Dedifferentiated amniotic fluid mesenchymal stem cell (primary cell): ENCODE data around the gene LHX1.

Experiments
- DNase-seq: peaks from one replicate; pipeline ENCODE4 v3.0.0-alpha.2; 2016; ENCODE audit errors: extremely low spot score

The LHX1 gene

DNA sequence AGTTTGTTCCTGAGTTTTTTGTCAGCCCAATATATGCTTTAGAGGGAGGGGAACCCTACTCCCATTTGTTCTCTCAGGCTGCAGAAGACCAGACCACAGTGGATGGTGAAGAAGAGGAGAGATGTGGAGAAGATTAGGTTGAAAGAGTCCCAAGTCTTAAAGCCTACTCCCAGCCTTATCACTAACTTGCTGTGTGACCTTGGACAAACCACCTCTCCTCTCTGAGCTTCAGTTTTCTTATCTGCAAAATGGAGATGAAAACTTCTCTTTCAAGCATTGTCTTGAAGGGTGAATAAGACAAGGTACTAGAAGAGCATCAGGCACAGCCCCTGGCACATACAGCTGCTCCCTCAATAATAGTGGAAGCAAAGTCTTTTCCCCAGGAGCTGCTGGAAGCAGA, 15.1 kb upstream of the LHX1 start:
- DNase-seq, result no peak

DNA sequence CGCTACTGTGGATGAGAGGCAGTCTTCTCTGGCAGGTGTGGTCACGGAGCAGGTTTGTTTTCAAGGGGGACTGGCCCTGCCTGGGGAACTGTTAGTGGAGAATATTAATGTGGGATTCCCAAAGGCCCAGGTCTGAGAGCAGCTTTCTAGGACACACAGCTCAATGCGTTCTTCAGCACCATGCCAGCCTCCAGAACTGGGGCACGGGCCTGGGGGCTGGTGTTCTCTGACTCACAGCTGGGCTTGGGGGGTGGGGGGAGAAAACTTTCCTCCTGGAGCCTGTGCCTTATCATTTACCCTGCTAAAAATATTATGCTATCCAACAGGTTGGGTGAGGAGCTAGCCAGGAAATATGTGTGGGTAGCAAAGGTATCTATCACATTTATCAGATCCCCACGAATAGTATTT, 13.5 kb upstream of the LHX1 start:
- no peak for DNase-seq

DNA sequence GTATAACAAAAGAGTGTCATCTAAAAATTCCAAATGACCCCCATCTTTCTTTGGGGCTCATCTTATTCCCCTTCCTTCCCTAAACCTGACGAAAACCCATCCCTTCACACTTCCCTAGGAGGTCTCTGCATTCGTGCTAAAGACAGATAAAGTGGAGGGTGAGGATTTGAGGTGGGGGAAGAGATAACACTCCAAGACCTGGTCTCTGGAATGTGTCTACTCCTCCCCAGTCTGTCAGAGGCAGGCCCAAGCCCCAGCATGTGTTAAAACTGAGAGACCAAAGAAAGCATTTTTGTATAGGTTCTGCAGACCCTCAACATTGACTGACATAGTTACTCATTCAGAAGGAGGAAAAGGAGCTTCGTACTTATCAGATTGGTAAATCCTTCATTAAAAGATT, 11.0 kb upstream of the LHX1 start:
- no peak for DNase-seq

DNA sequence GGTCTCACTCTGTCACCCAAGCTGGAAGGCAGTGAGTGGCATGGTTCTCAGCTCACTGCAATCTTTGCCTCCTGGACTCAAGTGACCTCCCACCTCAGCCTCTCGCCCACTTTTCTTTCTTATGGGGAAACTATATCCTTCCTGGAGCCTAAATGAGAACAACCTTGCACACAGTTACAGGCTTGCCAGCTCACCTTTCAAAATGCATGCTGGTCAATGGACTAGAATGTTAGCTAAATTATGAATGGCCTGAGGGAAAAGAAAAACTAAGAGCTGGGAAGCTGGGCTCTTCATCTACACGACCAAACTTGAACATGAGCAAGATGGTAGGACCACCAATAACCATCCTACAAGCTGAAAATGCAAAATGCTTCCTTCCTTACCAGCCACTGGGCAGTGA, 10.6 kb upstream of the LHX1 start:
- DNase-seq, result no peak

DNA sequence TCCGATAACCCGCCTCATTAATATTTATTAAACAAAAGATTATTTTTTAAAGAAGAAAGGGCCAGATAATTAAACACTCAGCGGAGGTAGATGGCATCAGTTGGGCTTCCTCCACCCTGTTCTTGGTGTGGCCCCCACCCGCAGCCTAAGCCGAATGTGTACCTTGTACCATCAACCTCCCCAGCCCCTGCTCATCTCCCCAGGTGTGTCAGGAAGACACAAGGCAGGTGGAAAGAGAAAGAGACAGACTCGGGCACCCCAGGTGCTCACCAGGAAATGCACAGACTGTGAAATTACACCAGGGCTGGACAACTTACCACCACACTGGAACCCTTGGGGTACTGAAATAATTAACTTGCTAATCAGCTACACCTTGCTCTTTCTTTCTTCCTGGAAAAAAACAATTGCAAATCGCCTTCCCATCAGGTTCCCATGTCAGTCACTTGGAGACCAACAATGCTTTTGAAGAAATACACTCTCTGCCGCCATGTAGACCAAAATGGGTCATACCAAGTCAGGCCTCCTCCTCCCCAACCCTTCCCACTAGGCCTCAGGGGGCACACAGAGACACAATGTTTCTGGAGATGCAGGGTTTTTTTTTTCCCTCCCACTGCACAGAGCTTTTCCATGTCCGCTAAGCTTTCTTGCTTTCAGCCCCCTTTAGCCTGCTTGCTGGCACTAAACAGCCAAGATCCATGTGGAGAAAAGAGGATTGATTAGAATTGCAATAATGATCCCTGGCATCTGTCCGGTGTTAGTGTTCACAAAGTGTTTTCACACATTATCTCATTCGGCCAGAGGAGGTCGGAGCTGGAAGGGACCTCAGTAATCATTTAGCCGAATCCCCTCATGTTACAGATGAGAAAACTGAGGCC, 8.6 kb upstream of the LHX1 start:
- no peak for DNase-seq

DNA sequence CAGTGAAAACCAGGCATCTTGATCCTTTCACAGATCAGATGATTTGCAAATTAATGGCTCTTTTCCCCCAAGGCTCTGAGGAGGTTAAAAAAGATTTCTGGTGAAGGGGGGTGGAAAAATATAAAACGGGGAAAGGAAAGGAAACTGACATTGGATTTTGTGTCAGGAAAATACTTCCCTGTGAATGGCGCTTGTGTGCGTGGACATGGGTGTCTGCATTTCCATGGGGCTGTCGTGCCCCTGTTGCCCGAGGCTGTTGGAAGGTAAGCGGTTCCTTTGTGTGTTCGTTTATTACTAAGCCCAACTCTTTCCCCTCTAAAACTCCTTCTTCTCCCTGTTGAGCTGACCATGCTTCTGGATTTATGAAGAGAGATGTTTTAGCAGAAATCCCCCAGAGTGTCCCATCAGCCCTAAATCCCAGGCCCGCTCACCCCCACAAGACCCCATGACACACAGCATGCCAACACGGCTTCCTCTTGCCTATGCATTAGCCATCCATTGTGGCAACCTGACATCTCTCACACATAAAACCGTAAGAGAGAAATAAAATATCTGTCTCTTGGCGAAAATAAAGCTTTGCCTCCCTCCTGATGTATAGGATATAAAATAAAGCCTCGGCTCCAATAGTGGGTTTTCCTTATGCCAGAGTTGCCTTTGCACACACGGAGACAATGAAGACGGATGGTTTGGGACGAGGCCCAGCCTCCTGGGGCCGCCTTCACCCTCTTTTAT, 7.3 kb upstream of the LHX1 start:
- DNase-seq, result no peak

DNA sequence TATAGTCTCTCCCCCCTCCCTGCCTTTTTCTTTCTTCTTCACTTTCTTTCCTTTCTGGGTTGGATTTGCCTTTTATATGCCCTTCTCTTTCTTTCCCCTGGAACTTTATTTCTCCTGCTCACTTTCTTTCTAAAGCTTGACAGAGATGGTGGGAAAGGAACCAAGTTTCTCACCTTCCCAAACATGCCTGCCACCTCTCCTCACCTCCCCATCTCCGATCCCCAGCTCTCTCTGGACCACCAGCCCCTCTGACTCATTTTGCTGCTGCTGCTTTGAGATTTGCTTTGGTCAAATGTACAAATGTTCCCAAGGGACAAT, 6.7 kb upstream of the LHX1 start:
- no peak for DNase-seq

DNA sequence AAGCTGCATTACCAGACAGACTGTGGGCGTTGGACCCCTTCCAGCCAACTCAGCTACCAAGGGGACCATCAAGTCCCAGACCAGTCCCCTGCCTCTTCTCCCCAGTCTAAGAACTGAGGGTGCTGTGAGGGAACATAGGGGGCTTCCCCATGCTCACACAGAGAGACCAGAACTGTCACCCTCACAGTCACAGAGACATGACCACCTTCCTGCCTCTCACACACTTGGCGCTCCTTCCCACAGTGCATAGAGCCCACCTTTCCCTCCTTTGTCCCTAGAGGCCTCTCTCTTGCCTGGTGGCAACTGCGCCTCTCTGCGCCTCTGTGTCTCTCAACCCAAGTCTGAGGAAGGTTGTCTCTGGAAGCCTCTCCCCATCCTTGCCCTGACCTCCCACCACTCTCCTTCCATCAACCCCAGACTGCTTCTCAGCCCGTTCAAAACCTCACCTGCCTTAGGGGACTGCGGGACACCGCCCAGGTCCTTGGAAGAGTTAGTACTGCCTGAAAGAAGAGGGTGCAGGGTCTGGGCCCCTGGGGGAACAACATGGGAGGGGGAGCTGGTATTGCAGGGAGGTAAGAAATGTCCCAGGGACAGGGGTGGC, 6.1 kb upstream of the LHX1 start:
- DNase-seq, result no peak

DNA sequence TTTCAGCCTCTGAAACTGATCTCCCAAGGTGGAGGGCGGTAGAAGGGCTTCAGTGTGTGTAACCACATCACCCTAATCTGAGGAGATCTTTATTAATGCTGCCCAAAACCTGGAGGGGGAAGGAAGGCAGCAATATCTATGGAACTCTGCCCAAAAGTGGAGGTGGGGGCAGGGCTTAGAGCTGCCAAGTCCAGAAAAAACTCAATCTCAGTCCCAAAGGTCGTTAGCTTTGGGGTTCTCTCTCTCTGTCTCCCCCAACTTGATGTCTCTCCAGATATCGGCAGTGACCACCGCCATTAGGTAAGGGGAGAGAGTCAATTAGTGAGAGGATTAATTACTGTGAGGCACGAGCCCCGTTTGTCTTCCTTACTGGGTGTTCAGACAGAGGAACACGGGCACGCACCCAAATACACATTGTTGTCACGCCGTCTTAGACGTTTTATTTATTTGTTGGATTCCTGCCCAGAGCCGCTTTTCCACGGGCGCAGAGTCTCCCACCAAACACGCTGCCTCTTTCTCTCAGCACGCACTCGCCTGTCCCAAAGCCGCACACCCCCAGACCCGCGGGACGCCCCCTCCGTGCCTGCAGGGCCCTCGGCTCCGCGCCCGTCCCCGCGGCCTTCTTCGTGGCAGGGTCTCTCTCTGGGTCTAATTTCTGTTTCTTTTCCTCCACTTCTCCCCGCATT, 5.4 kb upstream of the LHX1 start:
- no peak for DNase-seq

DNA sequence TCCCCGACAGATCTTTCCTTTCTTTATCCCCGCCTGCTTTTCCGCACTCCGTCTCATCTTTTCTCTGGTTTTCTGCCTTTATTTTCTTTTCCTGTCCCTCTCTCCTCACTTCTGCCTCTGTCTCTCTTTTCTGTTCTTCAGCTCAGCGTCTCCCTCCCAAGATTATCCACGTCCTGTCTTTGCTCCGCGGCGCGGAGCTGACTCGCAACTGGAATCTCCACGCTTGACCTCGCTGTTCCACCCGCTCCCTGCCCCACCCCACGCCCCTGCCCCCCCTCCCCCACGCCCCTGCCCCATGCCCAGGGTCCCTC, 4.9 kb upstream of the LHX1 start:
- no peak for DNase-seq

DNA sequence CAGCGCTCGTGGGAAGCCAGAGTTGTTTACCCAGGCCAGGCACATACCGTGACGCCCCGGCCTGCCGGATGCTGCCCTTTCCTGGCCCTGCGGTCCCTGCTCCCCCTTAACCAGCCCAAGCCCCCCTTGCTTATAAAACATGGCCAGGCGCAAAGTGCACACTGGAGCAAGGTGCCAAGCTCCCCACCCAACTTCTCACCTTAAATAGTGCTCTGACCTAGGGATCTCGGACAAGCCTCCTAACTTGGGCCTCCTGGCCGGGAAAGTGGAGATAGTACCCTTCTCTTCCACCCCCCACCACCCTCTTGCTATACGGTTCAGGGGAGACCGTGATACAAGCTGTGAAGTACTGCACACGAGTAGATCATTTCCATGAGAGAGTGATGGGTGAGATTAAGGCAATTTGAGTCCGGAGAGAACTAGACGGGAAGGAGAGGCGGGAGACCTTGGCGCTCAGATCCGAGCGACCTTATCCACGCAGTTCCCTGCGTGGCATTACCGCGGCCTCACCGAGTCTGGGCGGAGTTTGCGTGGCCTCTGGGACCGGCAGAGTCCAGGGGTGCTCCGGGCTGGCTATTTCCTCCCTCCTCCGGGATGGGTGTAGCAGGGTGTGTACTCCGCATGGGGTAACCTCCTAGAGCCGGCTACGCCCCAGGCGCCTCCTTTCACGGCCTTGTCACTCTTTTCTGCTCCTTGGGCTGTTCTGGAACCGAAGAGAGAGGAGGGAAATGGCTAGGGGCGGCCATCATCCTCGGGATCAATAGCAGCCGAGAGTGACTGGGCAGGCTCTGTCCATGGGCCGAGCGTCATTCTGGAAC, 4.4 kb upstream of the LHX1 start:
- DNase-seq, result no peak

DNA sequence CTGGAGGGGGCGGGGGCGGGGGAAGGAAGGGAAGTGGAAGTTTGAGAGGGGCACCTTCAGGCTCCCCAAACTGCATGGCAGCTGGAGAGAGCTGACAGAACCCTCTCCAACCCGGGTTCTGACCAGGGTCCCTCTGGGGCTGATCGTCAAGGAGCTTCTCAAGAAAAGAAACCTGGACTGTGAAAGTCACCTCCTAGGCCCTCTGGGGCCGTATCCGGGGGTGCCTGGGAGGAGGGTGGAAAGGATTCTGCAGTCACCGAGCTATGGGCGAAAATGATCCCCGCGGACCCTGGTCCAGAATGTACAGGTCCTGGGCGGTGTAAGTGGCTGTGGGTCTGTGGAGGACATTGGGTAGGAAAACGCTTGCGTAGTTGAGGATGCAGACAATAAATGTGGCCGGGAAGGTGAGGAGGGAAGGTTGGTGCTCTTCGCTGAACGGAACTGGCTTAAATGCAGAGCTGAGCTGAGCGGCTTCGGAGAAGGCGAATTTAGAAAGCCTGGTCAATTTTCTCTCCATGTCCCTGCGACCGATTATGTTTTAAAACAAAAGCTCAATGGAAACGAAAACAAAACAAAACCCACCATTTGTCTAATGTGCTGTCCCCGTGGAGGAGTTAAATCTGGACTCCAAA, 3.6 kb upstream of the LHX1 start:
- DNase-seq, result no peak

DNA sequence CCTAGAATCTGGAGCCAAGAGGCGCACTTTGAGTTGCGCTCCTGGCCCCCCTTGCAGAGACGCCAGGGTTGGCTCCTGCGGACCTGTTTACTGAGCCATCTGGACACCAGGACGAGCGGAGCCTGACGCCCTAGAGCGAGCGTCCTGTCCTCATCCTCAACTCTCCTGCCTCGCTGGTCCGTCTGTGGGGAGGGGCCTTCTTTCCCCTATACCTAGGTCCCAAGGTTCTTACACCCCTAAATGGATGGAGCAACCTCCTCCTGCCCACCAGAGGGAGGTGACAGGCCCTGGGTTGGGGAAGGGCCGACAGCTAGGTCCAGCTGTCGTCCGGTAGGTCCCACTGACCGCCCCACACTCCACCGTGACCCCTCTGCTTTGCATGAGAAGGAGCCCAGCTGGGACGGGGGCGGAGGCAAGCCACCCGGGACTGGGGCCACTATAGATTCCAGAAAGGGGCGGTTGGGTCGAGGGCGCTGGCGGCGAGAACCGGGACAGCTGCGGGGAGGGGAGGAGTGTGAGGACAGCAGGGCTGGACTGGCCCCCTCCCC, 3.1 kb upstream of the LHX1 start:
- DNase-seq, result no peak

DNA sequence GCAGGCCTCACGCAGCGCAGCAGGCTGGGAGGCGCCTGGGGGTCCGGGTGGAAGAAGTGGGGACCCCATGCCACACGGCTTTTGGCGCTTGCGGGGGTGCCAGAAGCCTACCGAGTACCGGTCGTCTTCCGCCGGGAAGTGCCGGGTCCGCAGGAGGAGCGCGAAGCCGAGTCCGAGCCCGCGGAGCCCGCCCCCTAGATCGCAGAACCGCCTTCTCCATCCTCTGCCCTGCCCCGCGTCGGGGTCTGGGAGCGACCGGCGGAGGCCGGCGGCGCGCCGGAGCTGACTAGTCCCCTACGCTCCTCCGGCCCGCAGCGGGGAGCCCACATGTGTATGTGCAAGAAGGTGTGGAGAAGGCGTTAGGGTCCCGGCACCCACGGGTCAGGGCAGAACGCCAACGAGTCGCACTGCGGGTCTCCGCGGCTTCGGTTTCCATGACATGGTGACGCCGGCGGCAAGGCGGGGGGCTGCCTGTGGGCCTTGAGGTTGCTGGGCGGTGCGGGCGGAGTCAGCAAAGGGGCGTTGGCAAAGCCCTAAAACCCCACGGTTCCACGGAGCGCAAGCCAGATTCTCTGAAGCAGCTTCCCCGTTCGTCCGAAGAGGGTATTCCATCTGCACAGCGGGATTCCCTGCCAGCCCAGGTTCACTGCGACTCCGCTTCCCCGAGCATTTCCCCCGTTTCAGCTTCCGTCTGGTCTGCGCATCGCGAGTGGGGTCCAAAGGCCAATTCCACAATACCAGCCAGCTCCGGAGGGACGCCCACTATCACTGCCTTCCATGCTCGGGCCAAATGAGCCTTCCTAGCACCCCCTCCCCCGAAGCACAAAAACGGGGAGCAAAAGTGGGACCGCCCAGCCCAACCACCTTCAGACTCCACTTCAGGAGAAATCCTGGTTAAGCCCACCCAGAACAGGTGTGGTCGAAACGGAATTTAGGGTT, 2.3 kb upstream of the LHX1 start:
- no peak for DNase-seq

DNA sequence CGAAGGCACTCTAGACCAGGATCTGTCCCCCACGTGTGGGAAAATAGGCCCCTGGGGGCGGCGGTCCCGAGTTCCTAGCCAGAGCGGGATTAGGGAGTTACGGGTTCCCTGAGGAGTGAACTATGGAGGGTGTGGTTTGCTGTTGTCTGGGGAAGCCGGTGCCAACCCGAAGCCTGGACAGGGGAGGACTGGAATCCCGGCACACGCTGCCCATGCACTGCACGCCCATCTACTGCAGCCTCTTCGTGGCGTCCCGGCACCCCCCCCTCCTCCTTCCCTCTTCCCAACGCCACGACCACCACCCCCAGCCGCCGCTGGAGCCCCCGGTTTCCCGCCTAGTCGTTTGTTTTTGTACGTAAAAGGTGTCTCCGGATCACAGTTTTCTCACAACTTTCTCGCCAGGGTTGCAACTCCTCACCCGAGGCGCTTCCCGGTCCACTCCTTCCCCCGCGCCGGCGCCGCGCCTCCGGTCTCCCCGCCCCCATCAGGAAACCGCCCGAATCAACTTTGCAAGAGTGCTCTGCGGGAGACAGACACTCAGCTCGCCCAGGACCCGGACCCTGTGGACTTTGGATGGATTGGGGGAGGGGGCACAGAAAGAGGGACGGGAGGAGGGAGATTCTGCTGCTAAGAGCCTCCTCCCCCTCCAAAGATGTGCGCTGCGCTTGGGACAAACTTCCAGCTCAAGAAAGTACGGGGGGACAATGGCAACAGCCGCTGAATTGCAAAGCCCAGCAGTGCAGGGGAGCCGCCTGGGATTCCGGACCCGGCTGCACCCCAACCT, 1.4 kb upstream of the LHX1 start:
- no peak for DNase-seq

DNA sequence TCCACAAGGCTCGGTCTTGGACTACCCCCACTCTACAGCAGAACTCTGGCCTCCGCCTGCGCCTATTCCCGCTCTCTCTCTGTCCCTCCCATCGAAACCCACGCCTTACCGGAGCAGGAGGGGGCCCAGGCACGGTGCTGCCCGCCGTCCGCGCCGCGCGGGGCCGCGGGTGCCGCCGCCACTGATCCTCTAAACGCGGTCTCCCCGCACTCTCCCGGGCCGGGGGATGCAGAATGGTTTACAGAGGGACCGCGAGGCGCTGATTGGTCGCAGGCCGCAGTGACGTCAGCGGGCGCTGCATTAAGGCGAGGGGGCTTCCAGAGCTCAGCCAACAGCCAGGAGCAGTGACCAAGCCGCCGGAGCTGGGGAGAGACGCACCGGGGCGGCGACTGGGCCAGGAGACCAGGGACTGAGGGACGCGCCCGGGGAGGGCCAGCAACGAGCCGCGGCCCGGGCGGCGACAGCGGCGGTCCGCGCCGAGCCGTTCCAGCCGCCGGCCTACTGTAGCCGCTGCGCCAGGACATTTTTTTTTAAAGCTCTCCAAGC, 747 bp upstream of the LHX1 start:
- DNase-seq, result no peak

DNA sequence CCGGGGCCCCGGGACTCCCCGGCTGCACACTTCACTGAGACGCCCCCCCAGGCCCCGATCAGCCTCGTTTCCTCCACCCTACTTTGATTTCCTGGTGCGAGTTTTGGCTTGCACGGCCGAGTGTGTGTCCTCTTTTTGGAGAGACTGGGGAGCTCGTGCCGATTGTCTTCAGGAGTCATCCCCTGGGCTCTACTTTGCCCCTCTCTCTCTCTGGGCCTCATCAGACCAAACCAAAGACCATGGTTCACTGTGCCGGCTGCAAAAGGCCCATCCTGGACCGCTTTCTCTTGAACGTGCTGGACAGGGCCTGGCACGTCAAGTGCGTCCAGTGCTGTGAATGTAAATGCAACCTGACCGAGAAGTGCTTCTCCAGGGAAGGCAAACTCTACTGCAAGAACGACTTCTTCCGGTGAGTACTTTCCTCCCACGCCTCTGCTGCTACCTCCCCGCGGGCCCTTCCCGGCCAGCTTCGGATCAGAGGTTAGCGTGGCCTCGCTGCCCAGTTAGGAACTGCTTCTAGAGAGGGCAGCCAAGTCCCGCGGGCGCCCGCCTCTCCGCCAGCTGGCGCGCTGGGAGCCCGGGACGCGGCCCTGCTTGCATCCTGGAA, 787 bp downstream of the LHX1 start:
- no peak for DNase-seq

DNA sequence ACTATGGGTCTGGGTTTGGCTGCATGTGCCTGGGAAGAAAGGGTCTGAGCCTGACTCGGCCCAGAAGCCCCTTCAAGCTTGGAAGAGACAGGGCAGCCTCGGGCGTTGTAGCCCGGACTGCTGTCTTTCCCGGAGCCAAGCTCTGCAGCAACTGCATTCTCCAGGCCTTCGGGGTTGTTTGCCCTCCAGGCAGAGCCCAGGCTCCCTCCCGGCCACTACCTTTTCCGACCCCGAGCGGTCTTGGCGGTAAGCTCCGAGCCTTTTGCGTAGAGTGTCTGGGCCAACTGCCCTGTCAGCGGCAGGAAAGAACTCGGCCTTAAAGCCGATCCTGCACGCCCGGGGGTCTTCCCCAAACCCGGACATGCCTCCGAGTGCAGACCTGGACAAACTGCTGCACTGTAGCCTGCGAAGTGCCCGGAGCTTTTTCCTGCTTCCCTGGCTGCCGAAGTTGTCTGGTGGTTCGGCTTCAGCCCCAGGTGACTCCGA, 1.3 kb downstream of the LHX1 start:
- no peak for DNase-seq
